ENCODE data around the gene PLCB2. TPM values are rescaled to one million over a fixed set of nuclear protein-coding genes. Genes with fewer than 3 reads are reported as not detected.

Gene PLCB2
- total RNA-seq, 1 experiment from 2014 or later: 7.4 TPM

DNA sequence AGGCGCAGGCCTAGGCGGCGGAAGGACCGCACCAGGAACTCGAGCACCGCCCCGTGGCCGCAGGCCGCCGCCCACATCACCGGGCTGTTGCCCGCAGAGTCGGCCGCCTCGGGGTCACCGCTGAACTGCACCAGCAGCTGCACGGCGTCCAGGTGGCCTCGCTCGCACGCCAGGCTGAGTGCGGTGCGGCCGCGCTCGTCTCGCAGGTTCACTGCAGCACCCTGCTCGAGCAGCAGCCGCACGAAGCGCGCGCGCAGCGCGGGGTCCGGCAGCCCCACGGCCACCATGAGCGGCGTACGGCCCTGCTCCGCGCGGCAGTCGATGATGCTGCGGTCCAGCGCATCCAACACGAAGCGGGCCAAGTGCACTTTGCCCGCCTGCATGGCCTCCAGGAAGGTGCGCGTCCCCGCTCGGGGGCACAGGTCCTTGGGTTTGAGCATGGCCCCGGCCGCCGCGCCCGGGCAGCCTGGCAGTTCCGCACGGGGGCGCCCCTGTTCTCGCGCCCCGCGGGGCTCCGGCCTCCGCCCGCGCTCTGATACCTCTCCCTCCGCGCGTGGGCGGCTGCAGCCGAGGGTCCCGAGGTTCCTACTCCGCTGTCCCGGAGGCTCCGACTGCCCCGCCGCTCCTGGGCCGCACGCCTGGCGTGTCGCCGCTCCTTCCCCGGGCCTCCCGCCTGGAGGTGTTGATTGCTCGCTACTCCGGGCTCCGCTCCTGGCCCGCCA lies 25.4 kb downstream of the PLCB2 start:
- peaks cover 38 to 66% of the 10 kb centered on the region in 2 experiments for H3K4me1 Mint-ChIP-seq
- Histone ChIP-seq H3K23me2 (ENCODE audit: insufficient read length, low read depth, low read length, poor library complexity, severe bottlenecking) (peaks cover 10% of the 10 kb centered on the region), H2AFZ (ENCODE audit: low read length) (no peak overlapping the region)

More for the DNA sequence above, 25.4 kb downstream of the PLCB2 start:
- Histone ChIP-seq H3K79me1 (ENCODE audit: insufficient read depth, low read depth, low read length, poor library complexity, severe bottlenecking) (no peaks in the 10 kb centered on the region), H3K4ac (ENCODE audit: low read depth, low read length) (no peak overlapping the region), H4K20me1 (ENCODE audit: control insufficient read depth, insufficient read depth, insufficient read length) (no peaks in the 10 kb centered on the region), H3K4me1 (ENCODE audit: insufficient read depth, low read length) (peaks cover 3% of the 10 kb centered on the region; the same call in 1 of the 2 replicates), H2BK120ac (ENCODE audit: low read depth, low read length, poor library complexity, severe bottlenecking) (no peak overlapping the region), H4K5ac (ENCODE audit: insufficient read length, low read depth, low read length) (no peak overlapping the region), H2BK20ac (ENCODE audit: low read depth, low read length, poor library complexity, severe bottlenecking) (no peak overlapping the region), H3K23ac (ENCODE audit: insufficient read length, low read depth, low read length) (no peak overlapping the region), H3T11ph (ENCODE audit: low read length) (no peak overlapping the region), H3K9ac (ENCODE audit: extremely low read depth, insufficient read length, low read length) (no peak overlapping the region), H3K18ac (ENCODE audit: insufficient read length, low read depth, low read length) (no peak overlapping the region), H3K56ac (ENCODE audit: insufficient read length, low read depth, low read length) (no peak overlapping the region), H3K4me2 (ENCODE audit: insufficient read depth, insufficient read length, low read length) (peak overlapping the region; percentile 41), H3K79me2 (ENCODE audit: insufficient read depth, low read length) (no peaks in the 10 kb centered on the region), H4K8ac (replicated peaks; ENCODE audit: insufficient read length, low read depth, low read length) (no peak overlapping the region), H2BK15ac (ENCODE audit: low read depth, low read length) (no peak overlapping the region), H2BK12ac (ENCODE audit: insufficient read length, low read depth, low read length) (no peak overlapping the region), H3K27me3 (ENCODE audit: insufficient read depth, low read length) (peaks cover 37% of the 10 kb centered on the region; the same call in 1 of the 2 replicates), H2BK5ac (ENCODE audit: insufficient read length, low read length) (no peak overlapping the region), H3K27ac (ENCODE audit: insufficient read length, low read depth, low read length) (no peak overlapping the region), H3K9me3 (ENCODE audit: control insufficient read depth, low read depth, low read length) (no peaks in the 10 kb centered on the region), H4K91ac (ENCODE audit: insufficient read length, low read depth, low read length) (no peak overlapping the region), H3K14ac (ENCODE audit: insufficient read depth, low read length) (no peak overlapping the region), H2AK5ac (ENCODE audit: insufficient read length, low read length) (no peak overlapping the region)
- no peaks in the 10 kb centered on the region; a peak in 2 of 7 replicates for H3K36me3 Mint-ChIP-seq (ENCODE audit: insufficient read depth in 1 of 3, low read depth in 3 of 3)
- H3K27me3 Mint-ChIP-seq (ENCODE audit: low read depth): peaks cover 89% of the 10 kb centered on the region
- no peak overlapping the region for H3K27ac Mint-ChIP-seq
- no peaks in the 10 kb centered on the region; a peak in 1 of 5 replicates for H3K9me3 Mint-ChIP-seq
- peak; percentile 74 for DNase-seq
- WGBS (ENCODE audit: extremely low coverage, insufficient read length, low lambda C conversion rate): no CpG with 5 or more reads among the region's 92 CpGs
- H3K4me3 Mint-ChIP-seq: peak overlapping the region; percentile 50 to 73
- TF ChIP-seq, protein P1, sequence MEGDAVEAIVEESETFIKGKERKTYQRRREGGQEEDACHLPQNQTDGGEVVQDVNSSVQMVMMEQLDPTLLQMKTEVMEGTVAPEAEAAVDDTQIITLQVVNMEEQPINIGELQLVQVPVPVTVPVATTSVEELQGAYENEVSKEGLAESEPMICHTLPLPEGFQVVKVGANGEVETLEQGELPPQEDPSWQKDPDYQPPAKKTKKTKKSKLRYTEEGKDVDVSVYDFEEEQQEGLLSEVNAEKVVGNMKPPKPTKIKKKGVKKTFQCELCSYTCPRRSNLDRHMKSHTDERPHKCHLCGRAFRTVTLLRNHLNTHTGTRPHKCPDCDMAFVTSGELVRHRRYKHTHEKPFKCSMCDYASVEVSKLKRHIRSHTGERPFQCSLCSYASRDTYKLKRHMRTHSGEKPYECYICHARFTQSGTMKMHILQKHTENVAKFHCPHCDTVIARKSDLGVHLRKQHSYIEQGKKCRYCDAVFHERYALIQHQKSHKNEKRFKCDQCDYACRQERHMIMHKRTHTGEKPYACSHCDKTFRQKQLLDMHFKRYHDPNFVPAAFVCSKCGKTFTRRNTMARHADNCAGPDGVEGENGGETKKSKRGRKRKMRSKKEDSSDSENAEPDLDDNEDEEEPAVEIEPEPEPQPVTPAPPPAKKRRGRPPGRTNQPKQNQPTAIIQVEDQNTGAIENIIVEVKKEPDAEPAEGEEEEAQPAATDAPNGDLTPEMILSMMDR (conservative IDR thresholded peaks at IDR 0.05): peak; percentile 70

Data from H9 (cell line).